NOMO-1 treated with DMSO at 0.1 percent for 48 hours (cell line): ENCODE data around the gene HIBCH.
"Not testable (repeated sequence)": the region's sequence is repeated elsewhere in the genome, so short reads cannot be mapped to it uniquely, and the experiment has no call there.

ENCODE experiments used
- DNase-seq: peaks from one replicate; lab custom pipeline; 2025; ENCODE audit not compliant: unreplicated experiment; lab: John Stamatoyannopoulos, UW

The HIBCH gene

GRCh38 chr2:190165491-190165890 lies 154.1 kb downstream of the HIBCH start:
- no peak for DNase-seq

DNA sequence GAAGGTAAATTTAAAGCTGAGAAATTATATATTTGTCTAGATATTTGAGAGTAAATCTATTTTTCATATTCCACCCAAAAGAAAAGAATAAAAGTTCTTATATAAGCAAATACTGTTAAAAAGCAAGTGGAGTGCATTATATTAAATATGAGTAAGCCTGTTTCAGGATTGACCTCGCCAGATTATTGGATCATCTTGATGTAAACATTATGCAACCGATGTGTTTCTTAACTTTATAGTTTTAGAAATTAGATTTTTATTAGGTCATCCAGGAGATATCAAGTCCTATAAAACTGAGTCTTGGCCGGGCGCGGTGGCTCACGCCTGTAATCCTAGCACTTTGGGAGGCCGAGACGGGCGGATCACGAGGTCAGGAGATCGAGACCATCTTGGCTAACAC lies 156.8 kb downstream of the HIBCH start:
- DNase-seq: no peak

- no peak for DNase-seq
Measured at GRCh38 chr2:190159453-190159852, 160.2 kb downstream of the HIBCH start.

- no peak for DNase-seq
Measured at GRCh38 chr2:190158798-190159434, 160.7 kb downstream of the HIBCH start.

- DNase-seq: not testable (repeated sequence)
Measured at GRCh38 chr2:190157613-190158528, 161.8 kb downstream of the HIBCH start.

DNA sequence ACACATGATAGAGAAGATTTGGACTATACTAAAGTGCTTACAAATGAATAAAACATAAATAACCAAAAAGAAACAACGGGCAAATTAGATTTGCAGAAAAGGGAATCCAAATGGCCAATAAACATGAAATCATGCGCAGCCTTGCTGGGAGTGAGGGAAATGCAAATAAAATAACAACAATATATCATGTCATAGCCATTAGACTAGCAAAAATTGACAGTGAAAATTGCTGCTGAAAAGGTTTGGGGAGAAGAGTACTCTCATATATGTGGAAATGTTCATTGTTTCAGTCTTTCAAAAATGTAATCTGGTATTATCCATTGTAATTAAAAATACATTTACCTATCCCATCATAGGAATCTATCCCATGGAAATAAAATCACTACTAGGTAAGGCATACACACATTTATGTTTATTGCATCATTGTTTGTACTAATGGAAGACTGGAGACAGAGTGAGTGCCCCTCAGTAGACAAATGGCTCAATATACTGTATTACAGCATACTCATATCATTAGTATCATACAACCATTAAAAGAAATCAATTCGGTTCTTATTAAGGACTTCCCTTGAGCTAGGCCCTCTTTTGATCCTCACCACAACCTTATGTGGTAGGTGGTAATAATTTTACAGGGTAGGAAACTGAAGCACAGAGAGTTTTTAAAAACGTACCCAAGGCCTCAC lies 163.0 kb downstream of the HIBCH start:
- DNase-seq: no peak
